ENCODE results near the gene APIP.

DNA sequence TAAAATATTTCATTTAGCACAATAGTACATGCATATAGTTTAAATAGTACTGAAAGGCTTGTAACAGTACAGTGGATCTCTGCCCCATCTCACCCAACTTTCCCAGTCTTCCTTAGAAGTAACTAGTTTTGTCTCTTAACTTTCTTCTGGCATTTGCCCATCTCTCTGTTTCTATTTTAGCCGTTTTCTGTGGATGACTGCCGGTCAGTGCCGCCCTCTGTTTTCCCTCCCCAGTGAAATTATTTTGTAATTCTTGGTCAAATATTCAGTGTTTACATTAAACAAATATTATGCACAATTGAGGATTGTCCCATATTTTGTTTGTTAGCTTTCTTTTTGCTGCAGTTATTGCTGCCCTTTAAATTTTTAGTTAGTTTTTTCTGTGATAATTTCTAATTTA, 8.5 kb upstream of the APIP start:
- TF ChIP-seq, protein P1, sequence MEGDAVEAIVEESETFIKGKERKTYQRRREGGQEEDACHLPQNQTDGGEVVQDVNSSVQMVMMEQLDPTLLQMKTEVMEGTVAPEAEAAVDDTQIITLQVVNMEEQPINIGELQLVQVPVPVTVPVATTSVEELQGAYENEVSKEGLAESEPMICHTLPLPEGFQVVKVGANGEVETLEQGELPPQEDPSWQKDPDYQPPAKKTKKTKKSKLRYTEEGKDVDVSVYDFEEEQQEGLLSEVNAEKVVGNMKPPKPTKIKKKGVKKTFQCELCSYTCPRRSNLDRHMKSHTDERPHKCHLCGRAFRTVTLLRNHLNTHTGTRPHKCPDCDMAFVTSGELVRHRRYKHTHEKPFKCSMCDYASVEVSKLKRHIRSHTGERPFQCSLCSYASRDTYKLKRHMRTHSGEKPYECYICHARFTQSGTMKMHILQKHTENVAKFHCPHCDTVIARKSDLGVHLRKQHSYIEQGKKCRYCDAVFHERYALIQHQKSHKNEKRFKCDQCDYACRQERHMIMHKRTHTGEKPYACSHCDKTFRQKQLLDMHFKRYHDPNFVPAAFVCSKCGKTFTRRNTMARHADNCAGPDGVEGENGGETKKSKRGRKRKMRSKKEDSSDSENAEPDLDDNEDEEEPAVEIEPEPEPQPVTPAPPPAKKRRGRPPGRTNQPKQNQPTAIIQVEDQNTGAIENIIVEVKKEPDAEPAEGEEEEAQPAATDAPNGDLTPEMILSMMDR (IDR thresholded peaks at IDR 0.05) = no peak
- no peak for TF ChIP-seq POLR2A (IDR thresholded peaks at IDR 0.05)

All from lower leg skin (tissue), 3 donors.